ENCODE results near the gene DOK6. TPM values are rescaled to one million over a fixed set of nuclear protein-coding genes. Genes with fewer than 3 reads are reported as not detected.
A peak's percentile ranks its signal among the peaks of the same experiment; 100 is the strongest.

The DOK6 gene
- total RNA-seq, 1 experiment from 2014 or later: not detected

GRCh38 chr18:69838620-69839411, 438.1 kb downstream of the DOK6 start:
- TF ChIP-seq, protein P1, sequence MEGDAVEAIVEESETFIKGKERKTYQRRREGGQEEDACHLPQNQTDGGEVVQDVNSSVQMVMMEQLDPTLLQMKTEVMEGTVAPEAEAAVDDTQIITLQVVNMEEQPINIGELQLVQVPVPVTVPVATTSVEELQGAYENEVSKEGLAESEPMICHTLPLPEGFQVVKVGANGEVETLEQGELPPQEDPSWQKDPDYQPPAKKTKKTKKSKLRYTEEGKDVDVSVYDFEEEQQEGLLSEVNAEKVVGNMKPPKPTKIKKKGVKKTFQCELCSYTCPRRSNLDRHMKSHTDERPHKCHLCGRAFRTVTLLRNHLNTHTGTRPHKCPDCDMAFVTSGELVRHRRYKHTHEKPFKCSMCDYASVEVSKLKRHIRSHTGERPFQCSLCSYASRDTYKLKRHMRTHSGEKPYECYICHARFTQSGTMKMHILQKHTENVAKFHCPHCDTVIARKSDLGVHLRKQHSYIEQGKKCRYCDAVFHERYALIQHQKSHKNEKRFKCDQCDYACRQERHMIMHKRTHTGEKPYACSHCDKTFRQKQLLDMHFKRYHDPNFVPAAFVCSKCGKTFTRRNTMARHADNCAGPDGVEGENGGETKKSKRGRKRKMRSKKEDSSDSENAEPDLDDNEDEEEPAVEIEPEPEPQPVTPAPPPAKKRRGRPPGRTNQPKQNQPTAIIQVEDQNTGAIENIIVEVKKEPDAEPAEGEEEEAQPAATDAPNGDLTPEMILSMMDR (IDR thresholded peaks at IDR 0.05; ENCODE audit: unreplicated experiment): no peak
- no TSS peak for BruUV-seq (replicated peaks)
- no peaks in the 10 kb centered on the region for H3K27me3 Mint-ChIP-seq (ENCODE audit: unreplicated experiment)
- H3K4me1 Mint-ChIP-seq (ENCODE audit: low read depth, unreplicated experiment): no peaks in the 10 kb centered on the region
- no peaks in the 10 kb centered on the region for H3K9me3 Mint-ChIP-seq (ENCODE audit: low read depth, unreplicated experiment)
- no peak overlapping the region for H3K4me3 Mint-ChIP-seq (ENCODE audit: low read depth, unreplicated experiment)
- DNase-seq: peak; percentile 24
- no peak overlapping the region for H3K27ac Mint-ChIP-seq (ENCODE audit: unreplicated experiment)
- CTCF ChIA-PET: interaction anchor here (0.7 kb wide), 1 partner anchor 1123 kb away, joined by 5 read pairs; no protein-coding TSS in a partner anchor
- intact Hi-C loops (cut with micrococcal nuclease; ENCODE audit: unreplicated experiment): no loop called here
- no peaks in the 10 kb centered on the region for H3K36me3 Mint-ChIP-seq (ENCODE audit: insufficient read depth, unreplicated experiment)

DNA sequence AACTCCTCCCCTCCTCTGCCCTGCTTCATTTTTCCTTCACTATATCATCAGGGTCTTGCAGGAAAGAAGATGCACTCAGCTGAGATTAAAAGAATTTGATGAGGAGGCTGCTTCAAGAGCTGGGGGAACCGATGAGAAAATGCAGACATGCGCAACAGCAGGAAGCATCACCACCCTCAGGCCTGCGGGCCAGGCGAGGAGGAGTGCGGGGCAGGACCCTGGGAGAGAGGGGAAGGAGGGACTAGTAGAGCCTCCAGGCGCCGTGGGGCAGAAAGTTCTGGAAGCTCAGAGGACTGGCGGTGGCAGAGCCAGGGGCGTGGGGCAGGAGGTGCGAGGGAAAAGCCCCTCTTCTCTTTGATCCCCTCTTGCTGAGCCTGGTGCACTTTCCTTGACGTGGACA, 438.8 kb downstream of the DOK6 start:
- TF ChIP-seq, protein P1 (IDR thresholded peaks at IDR 0.05; ENCODE audit: unreplicated experiment): no peak
- no peaks in the 10 kb centered on the region for H3K4me1 Mint-ChIP-seq (ENCODE audit: low read depth, unreplicated experiment)
- no TSS peak for BruUV-seq (replicated peaks)
- no peak for DNase-seq
- CTCF ChIA-PET: no interaction called here
- H3K27me3 Mint-ChIP-seq (ENCODE audit: unreplicated experiment): no peaks in the 10 kb centered on the region
- intact Hi-C loops (cut with micrococcal nuclease; ENCODE audit: unreplicated experiment): no loop called here
- H3K36me3 Mint-ChIP-seq (ENCODE audit: insufficient read depth, unreplicated experiment): no peaks in the 10 kb centered on the region
- no peak overlapping the region for H3K4me3 Mint-ChIP-seq (ENCODE audit: low read depth, unreplicated experiment)
- H3K27ac Mint-ChIP-seq (ENCODE audit: unreplicated experiment): no peak overlapping the region
- H3K9me3 Mint-ChIP-seq (ENCODE audit: low read depth, unreplicated experiment): no peaks in the 10 kb centered on the region

DNA sequence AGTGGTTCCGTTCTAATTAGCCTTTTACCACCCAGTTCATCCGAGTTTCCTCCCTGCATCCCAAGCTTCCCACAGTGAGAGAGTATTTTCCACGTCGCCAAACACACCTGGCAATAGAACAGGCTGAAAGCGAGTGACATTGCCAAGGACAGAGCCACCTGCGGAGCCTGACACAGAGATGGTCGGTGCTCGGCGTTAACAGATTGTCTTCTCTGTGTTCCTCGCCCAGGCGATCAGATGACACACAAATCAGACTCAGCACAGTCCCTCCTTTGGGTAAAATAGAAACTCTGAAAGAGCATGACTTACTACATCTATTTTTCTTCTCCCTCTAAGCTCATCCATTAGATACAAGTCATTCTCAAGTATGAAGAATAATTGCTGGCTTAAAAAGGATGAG, 439.3 kb downstream of the DOK6 start:
- TF ChIP-seq, protein P1 (IDR thresholded peaks at IDR 0.05; ENCODE audit: unreplicated experiment): no peak
- Mint-ChIP-seq H3K36me3 (ENCODE audit: insufficient read depth, unreplicated experiment) (no peaks in the 10 kb centered on the region), H3K4me3 (ENCODE audit: low read depth, unreplicated experiment) (no peak overlapping the region), H3K9me3 (ENCODE audit: low read depth, unreplicated experiment) (no peaks in the 10 kb centered on the region), H3K27me3 (ENCODE audit: unreplicated experiment) (no peaks in the 10 kb centered on the region), H3K4me1 (ENCODE audit: low read depth, unreplicated experiment) (no peaks in the 10 kb centered on the region), H3K27ac (ENCODE audit: unreplicated experiment) (no peak overlapping the region)
- BruUV-seq (replicated peaks): no TSS peak
- CTCF ChIA-PET: no interaction called here
- DNase-seq: no peak
- intact Hi-C loops (cut with micrococcal nuclease; ENCODE audit: unreplicated experiment): no loop called here

GRCh38 chr18:69840445-69840844, 439.8 kb downstream of the DOK6 start:
- CTCF ChIA-PET: no interaction called here
- Mint-ChIP-seq H3K4me3 (ENCODE audit: low read depth, unreplicated experiment) (no peak overlapping the region), H3K27me3 (ENCODE audit: unreplicated experiment) (no peaks in the 10 kb centered on the region), H3K36me3 (ENCODE audit: insufficient read depth, unreplicated experiment) (no peaks in the 10 kb centered on the region), H3K9me3 (ENCODE audit: low read depth, unreplicated experiment) (no peaks in the 10 kb centered on the region), H3K27ac (ENCODE audit: unreplicated experiment) (no peak overlapping the region), H3K4me1 (ENCODE audit: low read depth, unreplicated experiment) (no peaks in the 10 kb centered on the region)
- TF ChIP-seq, protein P1 (IDR thresholded peaks at IDR 0.05; ENCODE audit: unreplicated experiment): no peak
- DNase-seq: no peak
- no TSS peak for BruUV-seq (replicated peaks)
- intact Hi-C loops (cut with micrococcal nuclease; ENCODE audit: unreplicated experiment): no loop called here

Data from Calu3 (cell line).